ENCODE results near the gene PHYHIPL.

PHYHIPL gene

DNA sequence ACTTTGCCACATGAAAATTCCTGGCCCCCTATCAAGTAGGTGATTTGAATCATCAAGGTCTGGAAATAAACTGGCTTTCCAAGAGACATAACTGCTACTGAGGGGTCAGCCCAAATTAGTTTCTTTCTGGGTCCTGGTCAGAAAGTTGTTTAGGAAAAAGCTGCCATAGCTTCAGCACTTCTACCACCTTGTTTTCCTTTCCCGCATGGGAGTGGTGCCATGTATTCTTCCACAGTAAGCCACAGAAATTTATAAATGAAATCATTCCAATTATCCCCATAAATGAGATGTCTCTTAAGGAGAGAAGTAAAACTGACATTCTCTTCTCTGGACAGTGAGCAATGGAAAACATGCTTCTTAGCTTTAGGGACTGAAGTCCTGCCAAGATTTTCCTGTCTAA lies 80.8 kb downstream of the PHYHIPL start:
- no peak for DNase-seq (ENCODE audit: low read depth)

DNA sequence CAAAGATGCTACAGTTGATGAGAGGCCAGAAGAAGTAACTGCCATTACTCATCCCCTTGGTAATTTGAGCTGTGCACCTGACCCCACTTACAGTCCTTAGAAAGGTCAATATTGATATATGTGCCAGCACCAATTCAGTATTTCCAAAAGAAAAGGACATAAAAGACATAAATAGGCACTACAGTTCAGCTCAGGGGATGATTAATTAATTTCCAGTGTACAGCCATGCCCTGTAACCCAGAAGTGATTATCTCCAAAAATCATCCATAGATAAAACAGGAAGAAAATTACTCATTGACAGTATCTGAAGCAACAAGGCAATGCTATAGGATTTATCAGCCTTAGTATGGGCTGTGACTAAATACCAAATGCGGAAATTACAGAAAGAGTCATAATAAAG lies 82.4 kb downstream of the PHYHIPL start:
- DNase-seq (ENCODE audit: low read depth), result no peak

DNA sequence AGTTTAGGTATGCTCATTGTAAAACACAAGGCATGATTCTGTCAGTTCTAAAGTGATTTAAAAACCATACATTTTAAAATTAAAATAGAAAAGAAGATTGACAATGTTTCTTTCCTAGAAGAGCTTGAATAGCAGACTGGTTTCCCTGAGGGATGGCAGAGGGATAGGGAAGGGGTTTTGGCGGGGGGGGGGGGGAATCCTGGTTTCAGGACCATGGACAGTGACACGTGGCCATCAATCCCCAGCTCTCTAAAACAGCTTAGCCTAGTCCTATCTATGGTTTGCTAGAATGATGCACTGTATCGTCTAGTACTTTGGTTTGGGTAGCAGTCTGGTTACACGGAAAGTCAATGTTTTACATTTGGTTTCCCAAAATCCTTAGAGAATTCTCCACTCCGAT lies 88.7 kb downstream of the PHYHIPL start:
- no peak for DNase-seq (ENCODE audit: low read depth)

DNA sequence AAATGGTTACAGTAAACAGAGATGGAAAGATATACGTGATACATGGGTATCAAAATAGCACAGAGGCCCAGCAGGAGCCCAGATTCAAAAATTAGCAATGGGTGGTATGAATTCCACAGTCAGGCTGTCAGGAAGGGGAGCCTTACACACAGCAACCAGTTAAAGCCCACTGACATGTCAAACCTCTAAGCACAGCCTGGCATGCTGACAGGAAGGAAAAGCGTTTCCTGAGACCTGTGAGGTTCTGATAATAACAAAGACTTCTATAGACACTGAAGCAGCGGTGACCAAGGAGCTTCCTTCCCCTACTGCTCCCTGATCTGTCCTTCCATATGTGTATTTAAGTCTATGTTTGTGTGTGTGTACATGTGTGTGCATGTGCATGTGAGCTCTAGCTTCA lies 89.9 kb downstream of the PHYHIPL start:
- DNase-seq (ENCODE audit: low read depth), result no peak

DNA sequence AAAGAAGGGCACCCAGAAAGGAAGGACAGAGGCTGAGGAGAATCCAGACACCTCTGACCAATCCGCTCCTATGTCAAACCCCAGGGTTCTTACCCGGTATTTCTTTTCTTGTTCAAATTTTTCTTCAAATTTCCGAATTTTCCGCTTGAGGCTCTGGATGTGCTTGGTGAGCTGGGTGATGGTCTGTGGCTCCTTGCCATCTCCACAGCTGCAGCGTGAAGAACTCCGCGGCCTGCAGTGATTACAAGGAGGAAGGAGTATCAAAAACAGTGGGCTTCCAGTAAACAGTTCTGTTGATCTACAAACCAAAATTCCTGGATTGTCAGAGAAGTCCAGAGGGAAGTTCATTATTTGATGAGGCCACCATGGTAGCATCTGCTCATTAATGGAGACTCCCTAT lies 92.0 kb downstream of the PHYHIPL start:
- DNase-seq (ENCODE audit: low read depth), result no peak

DNA sequence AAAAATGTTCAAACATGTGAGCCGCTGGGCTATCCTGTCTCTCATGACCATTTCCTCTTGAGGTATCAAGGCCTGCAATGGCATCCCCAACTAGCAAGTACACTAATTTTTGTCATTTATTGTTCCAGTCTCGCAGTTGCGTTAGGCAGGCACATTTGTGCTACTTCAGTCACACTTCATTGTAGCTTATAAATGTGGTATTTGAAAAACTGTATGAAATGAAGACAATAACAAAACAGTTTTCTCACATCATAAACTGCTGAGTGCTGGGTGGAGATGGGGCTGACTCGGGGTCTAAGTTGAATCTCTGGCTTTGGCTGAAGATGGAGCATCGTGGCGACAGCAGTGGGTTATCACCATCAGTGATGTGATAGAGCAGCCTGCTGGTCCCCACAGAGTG lies 93.2 kb downstream of the PHYHIPL start:
- DNase-seq (ENCODE audit: low read depth), result no peak

DNA sequence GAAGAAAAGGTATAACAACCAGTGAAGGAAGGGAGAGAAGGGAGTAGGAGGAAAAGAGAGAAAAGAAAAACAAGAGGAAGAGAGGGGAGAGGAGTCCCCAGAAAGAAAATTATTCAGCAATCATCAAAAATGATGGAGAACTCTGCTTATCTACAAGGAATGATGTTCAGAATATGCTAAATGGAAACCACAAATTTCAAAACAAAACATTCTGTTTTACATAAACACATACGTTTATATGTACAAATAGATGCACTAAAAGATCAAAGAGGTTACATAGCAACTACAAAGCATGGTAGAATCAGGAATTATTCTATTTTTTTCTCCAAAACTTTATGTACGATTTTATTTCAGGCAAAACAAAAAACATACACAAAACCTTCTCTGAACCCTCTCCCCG lies 94.0 kb downstream of the PHYHIPL start:
- no peak for DNase-seq (ENCODE audit: low read depth)

DNA sequence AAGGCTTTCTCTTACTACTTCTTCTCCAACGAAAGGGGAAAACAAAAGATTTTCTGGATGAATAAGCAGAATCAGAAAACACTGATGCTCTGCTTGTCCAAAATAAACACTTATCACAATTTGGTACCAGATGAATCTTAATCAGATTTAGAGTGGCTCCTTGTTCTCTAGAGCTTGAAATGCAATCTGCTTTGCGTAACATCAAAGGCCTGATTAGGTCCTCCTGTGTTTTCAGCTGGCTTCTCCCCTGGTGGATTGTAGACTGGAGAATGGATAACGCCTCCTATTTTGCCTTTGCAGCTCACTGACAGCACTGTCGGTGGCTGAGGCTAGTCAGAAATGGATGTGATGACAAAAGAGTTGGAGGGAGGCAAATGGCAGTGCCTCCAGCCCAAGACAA lies 94.7 kb downstream of the PHYHIPL start:
- no peak for DNase-seq (ENCODE audit: low read depth)

DNA sequence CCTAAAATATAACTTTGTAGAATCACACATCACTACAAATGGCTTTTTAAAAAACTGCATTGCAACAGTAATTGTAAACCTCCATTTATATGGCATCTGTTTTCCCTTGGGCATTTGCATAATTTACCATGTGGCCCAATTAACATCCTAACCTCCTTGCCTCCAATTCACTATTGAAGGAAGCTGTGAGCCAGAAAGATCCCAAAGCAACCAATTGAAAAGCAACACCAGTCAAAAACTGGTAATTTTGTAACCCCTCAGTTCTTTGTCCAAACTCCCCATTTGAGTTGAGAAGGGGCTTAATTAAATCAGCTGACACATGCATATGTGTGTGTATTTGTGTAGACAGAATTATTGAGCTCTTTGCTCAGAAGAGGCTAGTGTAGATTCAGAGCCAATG lies 95.6 kb downstream of the PHYHIPL start:
- no peak for DNase-seq (ENCODE audit: low read depth)

DNA sequence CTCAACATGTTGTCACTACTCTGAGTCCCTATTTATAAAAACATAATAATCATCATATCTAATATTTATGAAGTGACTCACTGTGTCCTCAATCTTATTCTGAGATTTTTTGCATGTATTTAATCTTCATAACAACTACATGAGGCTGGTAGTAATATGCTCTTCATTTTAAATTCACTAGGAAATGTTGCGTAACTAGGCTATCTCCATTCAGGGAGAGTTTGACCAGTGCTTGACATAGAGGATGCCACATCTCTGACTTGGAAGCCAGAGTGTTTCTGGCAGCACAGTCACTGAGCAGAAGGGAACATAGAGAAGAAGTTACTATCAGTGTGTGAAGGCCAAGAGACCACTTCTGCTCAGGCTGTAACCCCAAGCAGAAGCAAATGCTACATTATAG lies 97.0 kb downstream of the PHYHIPL start:
- no peak for DNase-seq (ENCODE audit: low read depth)

DNA sequence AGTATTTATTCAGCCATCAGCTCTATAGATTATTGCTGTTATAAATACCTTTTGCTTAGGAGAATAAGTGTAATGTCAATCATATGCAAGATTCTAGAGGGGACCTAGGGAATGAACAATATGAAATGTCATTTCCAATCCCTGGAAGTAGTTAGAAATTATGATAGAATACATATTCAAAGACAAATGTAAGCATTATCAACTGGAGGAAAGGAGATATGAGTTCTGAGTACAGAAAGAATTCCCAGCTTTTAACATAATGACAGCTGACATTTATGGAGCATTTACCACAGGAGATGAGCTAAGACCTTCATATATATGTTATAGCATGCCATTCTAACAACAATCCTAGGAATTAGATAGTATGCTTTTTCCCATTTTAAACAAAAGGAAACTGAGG lies 99.7 kb downstream of the PHYHIPL start:
- no peak for DNase-seq (ENCODE audit: low read depth)

DNA sequence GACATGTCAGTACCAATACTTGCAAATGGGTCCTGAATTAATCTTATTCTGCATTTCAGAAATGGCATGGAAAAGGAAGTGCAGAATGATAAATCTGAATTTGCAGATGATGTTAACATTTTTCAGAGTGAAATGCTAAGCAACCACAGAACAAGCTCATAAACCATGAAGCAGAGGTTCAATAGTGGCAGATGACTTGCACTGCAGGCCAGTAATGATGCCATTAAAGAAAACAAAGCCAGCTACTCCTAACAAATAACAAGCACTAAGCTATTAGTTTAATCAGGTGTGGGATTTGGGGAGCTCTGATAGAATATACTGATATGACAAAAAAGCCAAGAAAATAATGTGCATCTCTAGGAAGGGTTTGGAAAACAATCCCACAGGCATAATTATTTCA lies 100.5 kb downstream of the PHYHIPL start:
- no peak for DNase-seq (ENCODE audit: low read depth)

DNA sequence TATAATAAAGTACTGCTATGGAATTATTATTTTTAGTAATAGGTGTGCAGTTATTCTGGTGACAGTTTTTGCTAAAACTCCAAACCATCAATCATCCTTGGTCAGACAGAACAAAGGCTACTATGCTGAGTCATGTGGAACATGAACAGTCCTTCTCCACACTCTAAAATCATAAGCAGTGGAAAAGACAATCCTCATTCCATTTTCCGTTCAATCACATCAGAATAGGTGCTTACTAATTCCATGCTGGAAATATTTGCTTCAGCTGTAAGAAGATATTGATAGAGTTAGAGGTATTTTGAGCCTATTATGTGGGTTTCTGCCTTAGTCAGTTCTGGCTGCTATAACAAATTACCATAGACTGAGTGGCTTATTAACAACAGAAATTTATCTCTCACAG lies 103.0 kb downstream of the PHYHIPL start:
- DNase-seq (ENCODE audit: low read depth), result no peak

DNA sequence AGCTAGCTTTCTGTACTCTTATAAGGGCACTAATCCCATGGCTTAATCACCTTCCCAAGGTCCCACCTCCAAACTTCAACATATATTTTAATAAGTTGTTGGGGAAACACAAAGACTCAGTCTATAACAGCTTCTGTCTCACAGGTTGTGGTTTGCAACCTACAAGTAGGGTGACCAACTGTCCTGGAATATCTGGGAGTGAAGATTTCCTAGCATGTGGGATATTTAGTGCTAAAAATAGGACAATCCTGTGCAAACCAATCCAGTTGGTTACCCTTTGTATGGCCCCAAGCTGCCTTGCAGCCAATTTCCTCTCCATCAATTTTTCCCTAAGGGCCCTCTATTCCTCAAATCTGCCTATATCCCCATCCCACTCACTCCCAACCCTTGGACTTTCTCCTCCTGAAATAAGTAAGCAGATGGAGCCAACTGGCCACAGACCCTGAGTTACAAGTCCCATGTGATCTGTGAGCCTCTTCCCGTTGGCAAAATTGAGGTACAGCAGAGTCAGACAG lies 103.6 kb downstream of the PHYHIPL start:
- DNase-seq (ENCODE audit: low read depth), result no peak

DNA sequence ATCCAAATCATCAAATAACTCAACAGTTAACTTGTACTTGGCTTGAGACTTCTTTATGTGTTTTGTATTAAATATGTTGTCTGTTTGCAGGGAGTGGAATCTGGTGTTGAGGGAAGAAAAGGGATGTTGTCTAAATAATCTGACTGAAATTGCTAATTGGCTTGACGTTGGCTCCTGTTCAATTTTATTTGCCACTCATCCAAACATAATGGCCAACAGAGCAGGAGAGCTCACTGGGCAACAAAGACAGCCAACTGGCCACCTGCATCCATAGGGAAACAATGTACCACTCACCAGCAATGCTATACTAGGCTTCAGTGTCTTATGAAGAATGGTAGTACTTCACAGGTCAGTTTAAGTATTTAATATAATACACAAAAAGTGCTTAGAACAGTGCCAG lies 105.4 kb downstream of the PHYHIPL start:
- no peak for DNase-seq (ENCODE audit: low read depth)

DNA sequence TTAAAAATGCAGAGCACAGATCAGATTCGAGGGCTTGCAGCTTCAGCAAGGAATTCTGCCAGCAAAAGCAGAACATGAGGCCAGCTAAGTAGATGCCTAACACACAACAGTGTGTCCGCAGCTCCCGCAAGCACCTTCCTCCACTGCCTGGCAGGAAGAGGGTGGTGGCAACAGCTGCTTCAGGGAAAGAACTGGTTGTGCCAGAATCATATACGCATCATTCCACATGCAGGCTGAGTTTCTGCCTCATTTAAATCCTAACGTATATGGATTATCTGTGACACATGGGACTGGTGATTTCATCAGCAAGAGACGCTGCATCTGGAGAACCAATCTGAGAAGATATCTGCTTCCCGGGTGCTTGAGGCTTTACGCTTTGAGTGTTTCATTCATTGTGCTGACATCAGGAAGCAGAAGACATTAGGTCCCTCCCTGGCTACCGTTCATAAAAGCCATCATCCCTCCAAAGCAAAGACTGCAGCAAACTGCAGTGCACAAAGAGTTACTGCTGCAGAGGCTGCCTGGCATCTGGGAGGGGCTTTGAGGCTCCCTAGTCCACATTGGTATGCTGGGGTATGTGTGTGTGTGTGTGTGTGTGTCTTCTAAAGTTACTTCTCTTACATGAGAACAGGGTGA lies 107.1 kb downstream of the PHYHIPL start:
- DNase-seq (ENCODE audit: low read depth), result no peak

DNA sequence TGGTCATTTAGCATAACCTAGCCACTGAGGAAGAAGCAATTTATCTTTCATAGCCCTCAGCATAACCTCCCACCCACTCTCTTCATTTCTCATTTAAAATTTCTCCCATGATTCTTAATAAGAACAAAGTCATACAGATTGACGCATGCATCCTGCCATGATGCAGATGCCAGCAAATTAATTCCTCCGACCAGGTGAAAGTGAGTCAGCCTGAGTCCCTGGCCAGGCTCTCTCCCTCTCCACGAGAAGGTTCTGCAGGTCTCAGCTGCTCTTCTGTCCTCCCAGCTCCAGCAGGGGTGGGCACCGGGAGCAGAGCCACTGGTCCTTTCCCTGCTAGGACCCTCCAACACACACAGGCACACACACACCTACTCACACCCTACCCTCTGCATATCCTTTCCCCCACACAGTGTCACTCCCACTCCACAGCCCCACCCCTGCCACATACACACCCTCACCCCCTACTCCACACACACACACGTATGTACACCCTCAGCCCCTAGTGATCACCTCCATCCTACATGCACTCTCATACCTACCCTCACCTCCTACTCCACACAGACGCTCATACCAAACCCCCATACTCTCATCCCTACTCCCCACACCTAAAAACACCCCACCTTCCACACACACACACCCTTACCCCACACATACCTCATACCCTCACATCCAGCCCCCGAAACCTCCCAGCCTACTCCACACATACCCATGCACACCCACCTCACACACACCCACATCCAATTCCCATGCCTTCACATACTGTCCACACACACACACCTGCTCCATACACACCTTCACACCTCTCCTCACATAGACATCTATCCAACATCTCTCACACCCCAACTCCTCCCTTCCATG lies 107.9 kb downstream of the PHYHIPL start:
- DNase-seq (ENCODE audit: low read depth), result no peak

DNA sequence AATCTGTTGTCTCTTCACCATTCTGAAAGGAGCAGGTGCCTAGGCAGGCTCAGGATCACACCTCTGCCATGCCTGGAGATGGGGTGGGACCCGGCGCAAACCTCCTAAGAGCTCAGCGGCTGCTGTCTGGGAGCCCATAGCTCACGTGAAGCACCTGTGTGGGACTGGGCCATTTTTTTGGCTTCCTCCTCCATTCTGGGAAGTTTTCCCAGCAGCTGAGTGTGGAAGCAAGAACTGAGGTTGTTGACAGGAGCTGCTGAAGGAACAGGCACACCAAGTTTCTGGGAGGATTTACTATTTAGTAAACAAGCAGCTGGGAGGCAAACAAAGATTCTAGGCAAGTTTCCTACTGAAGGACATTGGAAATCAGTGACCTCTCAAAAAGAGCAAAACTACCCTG lies 108.6 kb downstream of the PHYHIPL start:
- no peak for DNase-seq (ENCODE audit: low read depth)

DNA sequence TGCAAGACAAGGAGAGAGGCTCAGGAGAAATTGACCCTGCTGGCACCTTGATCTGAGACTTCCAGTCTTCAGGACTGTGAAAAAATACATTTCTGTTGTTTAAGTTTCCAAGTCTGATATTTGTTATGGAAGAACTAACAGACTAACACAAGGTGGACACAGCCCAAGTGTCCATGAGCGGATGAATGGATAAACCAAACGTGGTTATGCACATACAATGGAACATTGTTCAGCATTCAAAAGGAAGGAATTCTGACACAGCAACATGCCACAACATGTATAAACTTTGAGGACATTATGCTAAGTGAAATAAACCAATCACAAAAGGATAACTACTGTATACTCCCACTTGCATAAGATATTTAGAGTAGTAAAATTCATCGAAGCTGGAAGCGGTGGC lies 109.4 kb downstream of the PHYHIPL start:
- no peak for DNase-seq (ENCODE audit: low read depth)

DNA sequence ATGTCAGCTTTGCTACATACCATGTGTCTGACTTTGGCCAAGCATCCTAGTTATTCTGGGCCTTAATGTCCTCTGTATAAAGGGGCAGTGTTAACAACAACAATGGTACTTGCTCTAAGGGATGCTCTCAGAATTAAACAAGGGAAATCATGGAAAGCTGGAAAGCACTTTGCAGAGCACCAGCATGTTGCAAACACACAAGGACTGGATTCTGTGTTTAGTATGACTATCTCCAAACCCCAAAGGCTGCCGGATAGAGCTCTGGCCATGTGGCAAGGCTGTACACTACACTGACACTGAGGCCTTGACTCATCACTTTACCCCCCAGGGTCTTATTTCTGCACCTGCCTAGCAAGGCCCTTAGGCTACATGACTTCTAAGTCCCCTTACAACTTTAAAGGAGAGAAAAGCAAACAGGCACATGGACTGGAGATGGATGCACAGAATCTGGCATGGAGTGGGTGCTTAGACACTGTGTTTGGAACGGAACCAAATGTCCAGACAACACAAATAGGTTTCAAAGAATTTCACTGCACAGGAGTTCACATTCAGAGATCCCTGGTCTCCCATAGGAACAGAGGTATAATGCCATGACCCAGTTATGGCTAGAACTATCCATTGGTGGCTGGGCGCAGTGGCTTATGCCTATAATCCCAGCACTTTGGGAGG lies 111.3 kb downstream of the PHYHIPL start:
- DNase-seq (ENCODE audit: low read depth), result no peak

DNA sequence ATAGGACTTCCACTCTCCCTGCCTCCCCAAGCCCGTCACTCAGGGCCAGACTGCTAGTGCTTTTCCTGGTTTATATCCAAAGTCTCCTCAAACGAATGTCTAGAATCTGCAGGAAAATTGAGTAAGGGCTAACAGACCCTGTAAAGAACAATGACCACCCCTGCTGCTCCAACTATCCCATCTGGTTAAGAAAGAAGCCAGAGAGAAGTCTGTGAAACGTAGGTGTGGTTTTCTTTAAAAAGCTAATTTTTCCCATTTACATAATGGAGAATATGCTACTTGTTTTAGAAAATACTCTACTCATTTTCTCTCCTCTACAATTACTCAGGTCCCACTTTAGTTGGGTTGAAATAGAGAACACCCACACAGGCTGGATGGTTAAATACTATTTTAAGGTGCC lies 113.4 kb downstream of the PHYHIPL start:
- no peak for DNase-seq (ENCODE audit: low read depth)

DNA sequence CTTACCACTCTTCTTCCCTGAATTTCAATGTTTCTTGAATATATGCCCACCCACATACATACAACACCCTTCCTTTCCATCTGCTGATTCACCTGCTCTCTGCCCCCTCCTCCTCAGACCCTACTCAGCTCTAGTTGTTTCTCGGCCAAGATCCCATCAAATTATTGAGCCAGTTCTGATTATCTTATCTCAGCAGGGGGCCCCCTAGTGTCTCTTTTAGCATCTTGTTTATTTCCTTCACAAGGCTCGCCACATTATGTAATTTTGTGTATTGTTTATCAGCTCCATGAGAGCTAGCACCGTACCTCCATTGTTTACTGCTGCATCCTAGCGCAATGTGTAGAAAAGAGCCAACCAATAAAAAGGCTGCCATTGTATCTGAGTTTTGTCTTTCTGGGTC lies 114.0 kb downstream of the PHYHIPL start:
- no peak for DNase-seq (ENCODE audit: low read depth)
